GM11168 (cell line): ENCODE data around the gene MINDY4.

Experiments used
- in situ Hi-C: fragments of 300-500 bp; cut with MboI; formaldehyde crosslinking; loops from one replicate; pipeline ENCODE4 v1.12.0; 2022; ENCODE audit warnings: low sequenced_read_pairs; ENCODE audit not compliant: unreplicated experiment

Gene MINDY4

DNA sequence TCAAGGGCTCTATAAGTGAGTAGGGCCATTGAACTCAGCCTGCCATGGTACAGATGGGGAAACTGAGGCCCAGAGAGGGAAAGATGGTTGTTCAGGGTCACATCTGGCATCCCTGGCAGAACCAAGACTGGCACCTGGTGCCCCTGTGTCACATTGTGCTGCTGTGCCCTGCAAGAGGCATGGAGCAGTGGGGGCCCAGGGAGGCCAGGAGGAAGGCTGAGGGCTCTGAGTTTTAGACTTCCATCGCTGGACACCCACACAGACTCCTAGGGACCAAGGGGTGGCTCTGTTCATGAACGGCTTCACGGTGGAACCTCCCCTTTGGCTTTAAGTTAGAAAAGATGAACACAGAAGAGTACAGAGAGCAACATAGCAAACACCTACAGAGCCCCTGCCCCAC is 73.7 kb downstream of the MINDY4 start:
- in situ Hi-C loops, result no loop called here

DNA sequence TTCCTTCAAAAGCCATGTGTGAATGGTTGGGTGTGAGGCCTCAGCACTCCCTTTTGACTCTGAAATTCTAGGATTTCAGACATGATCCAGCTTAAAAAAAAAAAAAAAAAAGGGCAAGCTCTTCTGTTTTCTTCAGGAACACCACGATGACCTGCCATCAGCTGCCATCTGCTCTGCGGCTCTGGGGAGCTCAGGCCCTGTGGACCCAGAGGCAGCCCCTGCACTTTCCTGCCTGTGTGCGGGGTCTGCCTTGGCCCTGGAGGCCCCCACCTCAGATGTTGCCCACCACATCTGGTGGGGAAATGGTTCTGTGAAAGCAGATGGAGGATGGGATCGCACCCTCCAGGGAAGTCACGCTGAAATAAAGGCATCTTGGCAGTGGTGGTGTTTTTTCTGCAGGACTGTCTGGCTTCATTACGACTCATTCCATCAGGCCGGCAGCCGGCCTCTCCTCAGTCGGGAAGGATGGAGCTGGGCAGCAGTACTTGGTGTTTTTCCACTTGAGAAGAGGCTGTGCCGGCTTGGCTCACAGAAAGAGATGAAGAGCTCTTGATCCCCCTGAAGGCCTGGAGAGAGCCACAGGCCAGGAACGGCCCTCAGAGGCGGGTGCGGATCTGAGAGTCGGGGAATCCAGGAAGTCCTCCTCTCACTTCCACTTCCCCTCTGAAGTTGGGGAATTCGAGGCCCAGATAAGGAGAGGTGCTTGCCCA is 74.4 kb downstream of the MINDY4 start:
- in situ Hi-C loops, result no loop called here

DNA sequence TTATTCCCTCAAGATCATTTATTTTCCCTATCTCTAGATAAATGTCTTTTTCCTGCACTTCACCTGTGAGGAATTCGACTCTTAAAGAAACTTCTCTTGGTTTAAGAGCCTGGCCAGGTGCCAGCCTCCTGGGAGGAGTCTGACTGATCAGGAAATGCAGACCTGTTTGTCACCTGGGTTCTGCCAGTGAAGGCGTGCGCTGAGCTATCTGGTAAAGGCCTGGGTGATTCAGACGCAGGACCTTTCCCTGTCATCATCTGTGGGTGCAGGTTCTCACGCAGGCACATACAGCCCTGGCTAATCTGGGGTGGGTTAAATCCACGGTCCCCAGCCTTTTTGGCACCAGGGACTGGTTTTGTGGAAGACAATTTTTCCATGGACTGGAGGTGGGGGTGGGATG is 75.2 kb downstream of the MINDY4 start:
- in situ Hi-C loops, result no loop called here

DNA sequence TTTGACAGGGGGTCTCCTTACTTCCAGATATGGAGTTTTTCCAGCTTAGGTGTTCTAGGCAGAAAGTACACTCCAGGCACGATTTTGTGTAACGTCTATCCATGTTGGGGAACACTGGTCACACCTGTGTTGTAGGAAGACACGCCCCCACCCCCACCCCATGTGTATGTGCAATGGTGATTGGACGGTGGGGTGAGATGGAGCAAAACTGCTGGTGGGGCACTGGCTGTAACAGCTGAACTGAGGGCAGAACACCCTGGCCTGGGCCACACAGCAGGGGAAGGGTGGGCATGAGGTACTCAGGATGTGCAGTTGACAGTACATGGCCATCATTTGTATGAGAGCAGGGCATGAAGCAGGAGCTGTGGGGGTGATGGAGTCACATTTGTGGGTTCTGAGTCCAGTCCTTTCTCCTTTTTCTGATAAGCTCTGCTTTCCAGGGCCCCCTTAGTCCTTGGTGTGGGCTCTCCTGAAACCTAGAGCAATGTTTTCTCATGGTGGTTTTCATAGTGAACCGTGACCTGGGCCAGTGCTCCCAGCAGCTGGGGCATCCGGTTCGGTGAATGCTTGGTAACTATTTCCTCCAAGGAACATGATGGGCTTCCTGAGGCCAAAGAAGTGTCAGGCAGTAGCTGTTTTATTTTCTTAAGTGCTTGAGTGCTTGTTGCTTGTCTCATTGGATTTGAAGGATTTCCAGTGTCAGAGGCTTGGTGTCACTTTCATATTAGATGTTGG is 77.1 kb downstream of the MINDY4 start:
- in situ Hi-C loops, result no loop called here

DNA sequence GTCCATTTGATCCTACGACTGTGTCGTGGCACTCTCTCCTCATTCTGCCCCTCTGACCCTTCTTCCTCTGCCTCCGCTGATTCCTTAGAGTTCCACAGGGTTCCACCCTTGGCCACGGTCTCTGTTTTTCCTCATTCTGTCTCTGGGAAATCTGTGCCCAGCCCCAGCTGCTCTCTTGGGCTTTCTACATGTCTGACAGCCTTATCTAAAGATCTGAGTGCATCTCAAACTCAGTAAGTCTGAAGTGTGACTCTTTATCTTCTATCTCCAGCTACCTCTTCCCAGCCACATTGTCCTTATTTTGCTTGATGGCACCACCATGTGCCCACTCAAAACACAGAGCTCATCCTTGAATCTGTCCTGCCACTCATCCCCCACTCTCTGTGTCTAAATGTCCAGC is 78.3 kb downstream of the MINDY4 start:
- in situ Hi-C loops, result no loop called here

DNA sequence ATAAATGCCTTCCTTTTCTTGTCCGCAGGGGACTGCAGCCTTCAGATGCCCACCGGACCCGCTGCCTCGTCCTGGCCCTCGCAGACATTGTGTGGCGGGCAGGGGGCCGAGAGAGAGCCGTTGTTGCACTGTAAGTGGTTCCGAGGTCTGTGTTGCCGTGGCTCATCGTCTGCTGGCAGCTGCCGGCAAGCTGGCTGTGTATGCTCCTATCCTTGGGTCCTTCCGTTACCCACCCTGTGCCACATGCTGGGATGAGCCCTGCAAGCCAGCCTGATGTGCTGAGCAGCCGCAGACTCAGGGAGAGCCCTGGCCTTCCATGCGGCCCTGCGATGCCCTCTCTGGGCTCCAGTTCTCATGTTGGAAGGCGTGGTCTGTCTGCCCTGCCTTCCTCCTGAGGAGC is 79.2 kb downstream of the MINDY4 start:
- in situ Hi-C loops, result no loop called here

DNA sequence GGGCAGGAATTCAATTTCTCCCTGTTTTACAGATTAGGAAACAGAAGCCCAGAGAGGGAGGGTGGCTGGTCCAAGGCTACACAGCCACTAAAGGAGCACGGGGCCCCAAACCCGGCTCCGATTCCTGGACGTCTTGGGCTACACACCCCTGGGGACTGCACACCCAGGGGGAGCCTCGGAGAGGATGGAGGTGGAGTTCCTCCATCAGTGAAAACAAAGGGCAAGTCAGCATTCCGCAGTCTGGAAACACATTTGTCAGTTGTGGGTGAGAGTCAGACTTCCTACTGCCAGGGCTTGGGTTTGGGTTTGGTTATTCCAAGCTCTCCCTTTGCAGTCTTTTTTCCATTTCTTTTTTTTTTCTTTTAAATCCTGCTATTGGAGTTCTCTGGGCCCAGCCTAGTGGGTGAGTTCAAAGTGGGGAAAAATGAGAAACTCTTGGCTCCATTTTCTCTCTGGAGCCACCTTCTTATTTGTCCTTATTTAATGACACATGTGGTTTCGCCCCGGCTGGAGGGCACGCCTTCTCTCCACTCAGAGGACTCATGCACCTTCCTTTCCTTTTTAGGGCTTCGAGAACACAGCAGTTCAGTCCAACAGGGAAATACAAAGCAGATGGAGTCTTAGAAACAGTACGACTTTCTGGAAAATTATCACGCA is 80.6 kb downstream of the MINDY4 start:
- in situ Hi-C loops, result no loop called here

DNA sequence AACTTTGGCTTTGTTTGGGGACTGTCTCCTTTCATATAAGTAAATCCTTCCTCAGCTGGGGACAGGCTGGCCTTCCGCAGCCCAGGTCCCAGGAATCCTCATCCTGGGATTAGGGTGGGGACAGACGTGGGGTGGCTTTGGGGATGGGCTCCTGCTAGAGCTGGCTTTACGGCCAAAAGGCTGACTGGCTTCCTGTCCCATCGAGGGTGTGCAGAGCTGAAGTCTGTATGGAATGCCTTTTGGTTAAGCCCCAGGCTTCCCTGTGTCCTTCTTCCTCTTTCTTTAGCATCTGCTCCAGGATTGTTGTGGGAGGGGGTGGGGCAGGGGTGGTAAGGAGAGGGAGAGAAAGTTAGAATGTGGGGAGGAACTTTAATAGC is 81.1 kb downstream of the MINDY4 start:
- in situ Hi-C loops, result no loop called here

DNA sequence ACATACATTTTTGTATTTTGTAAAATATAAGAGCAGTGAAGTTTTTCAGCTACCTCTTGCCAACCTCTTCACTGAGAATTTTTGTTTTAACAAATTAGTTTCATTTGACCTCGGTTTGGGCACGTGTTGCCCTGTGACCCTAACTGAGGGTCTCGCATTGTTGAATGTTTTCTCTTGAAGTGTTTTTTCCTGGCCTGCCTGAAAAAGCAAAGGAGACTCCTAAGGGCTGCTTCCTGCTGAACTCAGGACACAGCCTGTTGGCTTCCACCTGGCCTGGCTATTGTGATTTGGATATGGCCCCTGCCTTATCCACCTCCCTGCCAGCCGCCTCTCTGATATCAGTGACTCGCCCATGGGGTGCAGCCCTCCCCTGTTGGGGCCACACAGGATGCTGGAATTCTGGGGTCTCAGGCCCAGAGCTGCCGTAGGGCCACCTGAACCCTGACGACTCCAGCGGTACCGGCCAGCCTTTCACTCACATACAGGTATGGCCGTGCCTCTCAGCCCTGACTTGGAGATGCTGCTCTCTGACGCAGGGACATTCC is 81.6 kb downstream of the MINDY4 start:
- in situ Hi-C loops, result no loop called here

DNA sequence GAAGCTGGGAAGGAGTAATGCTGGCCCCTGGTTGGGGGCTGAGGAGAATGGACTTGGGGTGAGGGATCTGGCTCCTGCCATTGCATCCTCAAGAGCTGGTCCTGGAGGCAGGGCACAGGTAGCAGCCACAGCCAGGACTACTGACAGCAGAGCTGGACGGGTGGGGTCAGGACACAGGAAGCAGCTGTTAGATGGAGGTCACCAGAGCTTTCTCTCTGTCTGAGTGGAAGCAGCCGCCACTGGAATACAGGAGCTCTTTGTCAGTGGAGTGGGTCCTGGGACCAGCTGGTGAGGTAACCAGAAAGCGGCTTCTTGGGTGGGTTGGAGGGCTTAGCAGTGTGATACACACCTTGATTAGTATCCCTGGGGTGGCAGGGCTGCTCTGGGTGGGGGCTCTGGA is 82.4 kb downstream of the MINDY4 start:
- in situ Hi-C loops, result no loop called here

DNA sequence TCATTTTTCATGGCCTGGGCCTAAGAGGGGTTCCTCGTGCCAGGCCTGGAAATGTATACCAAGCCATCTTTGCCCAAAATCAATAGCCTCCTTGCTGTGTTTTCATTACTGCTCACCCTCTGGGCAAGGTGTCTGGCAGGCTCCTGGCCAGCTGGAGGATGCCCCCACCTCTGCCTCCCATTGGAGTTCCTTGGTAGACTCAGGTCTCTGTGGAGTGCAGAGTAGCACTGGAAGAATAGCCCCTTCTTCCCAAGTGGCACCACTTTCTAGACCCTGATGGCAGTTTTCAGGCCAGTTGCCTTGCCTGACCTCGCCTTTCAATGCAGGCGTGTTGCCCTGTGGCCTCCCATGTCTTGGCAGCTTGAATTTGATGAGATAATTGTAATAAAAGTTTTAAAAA is 84.7 kb downstream of the MINDY4 start:
- in situ Hi-C loops, result no loop called here

DNA sequence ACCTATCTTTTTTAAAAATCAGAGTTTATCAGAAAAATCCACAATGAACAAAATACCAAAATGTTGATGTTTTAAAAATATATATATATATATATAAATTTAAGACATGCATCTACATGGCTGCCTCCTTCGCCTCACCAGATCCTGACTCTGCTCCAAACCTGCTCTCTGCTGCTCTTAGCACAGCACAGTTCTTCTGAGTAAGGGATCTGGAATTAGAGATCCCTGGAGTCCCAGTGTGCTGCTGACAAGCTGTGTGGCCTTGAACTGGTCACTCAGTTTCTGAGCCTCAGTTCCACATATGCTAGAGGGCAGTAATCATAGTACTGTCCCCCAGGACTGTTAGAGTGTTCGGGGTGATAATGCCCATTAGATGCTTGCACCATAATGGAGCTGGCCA is 87.4 kb downstream of the MINDY4 start:
- in situ Hi-C loops, result no loop called here

DNA sequence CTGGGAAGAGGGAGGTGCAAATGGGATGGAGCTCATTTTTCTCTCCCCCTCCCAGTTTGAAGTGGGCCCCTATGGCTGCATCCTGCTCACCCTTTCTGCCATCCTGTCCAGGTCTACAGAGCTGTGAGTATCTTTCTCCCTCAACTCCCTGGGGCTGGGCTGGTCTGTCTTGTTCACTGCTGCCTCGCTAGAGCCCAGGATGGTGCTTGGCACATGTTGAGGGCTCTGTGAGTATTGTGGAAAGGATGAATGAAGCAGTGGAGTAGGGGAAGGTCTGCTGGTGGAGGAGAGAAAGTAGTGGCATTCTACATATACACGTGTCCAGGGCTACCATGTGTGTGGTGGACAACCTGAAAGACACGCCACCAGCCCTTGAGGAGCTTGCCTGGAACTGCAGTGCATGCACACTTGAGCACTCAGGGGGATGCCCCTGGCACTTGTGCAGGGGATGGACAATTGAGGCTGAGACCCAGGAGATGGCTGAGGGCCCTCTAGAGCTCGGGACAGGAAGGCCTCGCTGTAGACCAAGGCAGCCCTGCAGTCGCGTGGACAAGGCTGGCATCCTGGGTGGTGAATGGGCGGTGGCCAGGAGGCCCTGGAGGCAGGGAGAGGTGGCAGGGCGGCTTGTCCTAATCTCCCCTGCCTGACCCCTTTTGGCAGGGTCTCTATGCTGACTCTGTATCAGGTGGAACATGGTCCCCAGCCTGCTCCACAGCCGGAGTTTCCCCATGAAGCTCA is 88.2 kb downstream of the MINDY4 start:
- in situ Hi-C loops, result no loop called here

DNA sequence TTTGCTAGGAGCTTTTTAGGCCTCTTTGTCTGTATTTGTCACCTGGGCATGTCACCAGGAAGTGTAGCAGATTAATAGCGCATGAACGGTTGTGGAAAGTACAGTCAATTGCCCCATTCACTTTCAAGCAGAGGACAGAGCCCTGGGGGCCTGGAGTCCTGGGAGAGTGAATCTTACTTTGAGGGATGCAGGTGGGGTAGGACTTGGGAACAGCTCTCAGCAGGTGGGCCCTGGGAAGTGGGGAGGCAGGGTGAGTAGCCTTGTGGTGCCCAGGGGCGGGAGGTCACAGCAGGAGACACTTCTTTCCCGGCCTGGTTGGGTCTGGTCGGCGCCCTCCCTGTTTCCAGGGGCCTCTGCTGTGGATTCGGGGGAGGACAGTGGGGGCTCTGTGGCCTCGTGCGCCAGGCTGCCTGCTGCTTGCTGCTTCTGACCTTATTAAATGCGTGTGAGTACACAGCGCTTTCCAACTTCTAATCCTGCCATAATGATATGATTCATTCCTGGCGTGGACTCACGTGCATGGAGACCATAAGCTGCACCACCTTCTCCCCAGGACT is 88.8 kb downstream of the MINDY4 start:
- in situ Hi-C loops, result no loop called here

DNA sequence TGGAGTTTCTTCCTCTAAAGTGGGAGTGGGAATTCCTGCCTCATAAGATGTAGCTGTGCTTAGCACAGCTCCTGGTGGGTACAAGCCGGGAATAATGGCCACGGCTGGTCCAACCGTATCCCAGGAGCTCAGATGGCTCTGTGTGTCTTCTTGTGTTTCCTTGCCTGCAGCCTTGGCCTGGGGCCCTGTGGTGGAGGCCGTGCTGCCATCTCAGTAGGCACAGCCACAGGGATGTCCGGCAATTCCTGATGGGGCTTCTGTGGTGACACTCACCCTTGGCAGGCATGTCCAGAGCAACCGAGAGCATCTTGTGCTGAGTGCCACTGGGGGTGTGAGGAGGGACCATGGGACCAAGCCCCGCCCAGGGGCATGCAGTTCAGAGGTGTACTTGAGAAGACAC is 90.4 kb downstream of the MINDY4 start:
- in situ Hi-C loops, result no loop called here

DNA sequence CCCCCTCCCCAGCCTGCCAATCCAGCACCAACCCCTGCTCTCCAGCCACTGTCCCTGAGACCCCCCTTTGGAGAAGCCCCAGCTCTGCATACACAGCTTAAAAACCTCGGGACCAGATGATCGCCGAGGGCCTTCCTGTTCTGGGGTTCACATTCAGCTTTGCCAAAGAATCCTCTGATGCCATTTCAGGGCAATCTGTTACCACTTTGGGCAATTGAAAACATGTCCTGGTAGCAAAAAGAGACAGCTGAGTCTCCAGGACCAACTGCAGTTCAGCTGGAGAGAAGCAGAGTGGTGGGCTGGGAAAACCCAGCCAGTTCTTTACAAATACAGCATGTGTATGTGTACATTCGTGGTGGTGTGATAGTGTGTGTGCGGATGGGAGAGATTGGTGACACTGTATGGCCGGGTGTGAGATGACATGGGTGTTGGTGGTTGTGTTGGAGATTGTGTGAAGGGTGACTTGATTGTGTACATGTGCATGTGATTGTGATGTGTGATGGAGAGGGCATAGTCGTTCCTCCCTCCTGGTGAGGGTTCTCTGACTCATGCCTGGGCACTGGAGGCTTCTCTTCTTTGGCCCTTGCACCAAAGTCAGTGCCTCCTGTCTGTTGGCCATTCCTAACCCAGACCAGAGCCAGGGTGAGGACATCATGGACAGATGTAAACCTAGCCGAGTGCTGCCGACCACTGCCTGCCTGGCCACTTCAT is 91.9 kb downstream of the MINDY4 start:
- in situ Hi-C loops, result no loop called here

DNA sequence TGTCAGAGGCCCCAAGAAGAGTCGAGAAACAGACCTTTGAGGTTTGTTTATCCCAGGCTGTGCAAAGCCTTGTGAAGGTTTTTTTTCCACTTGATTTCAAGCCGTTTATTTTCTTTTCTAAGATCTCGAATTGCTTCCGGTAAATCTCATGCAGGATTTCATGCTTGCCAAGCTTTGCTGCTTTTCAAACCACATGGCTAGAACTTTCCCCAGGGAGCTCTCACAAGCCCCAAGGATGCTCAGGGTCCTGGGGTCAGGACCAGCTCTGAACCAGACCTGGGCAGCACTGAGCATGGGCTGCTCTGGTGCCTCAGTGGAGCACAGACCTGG is 92.5 kb downstream of the MINDY4 start:
- in situ Hi-C loops, result no loop called here

DNA sequence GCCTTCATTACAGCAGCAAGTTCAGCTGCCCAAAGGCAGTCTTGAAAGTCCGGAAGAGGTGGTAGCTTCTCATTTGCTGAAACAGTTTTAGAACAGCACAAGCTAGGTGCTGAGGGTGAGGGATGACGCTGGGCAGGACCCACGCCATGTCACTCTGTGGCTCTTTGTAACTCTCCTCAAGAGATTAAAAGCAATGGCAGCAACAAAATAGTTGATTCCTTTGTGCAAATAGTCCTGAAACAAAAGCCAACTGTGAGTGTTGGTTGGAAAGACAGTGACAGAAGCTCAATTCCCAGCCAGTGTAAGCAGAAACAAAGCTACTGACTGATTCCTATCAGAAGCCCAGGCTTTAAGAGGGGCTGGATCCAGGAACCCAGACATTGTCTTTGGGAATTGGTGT is 92.9 kb downstream of the MINDY4 start:
- in situ Hi-C loops, result no loop called here

DNA sequence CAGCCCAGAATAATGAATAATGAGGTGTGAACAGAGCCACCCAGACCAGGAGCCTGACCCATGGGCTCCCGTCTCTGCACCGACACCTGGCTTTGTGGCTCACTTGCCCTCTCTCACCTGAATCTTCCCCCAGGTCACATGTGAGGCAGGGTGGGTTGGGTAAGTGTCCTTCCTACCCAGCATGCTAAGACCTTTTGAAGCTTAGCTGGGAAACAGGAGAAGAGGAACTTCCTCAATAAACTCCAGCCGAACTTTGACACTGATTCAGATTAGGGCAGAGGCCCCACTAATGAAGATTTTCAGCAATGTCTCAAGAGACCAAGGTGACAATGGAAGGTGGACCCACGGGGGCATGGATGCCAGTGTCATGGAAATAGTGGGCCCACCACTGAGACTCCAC is 93.9 kb downstream of the MINDY4 start:
- in situ Hi-C loops, result no loop called here

DNA sequence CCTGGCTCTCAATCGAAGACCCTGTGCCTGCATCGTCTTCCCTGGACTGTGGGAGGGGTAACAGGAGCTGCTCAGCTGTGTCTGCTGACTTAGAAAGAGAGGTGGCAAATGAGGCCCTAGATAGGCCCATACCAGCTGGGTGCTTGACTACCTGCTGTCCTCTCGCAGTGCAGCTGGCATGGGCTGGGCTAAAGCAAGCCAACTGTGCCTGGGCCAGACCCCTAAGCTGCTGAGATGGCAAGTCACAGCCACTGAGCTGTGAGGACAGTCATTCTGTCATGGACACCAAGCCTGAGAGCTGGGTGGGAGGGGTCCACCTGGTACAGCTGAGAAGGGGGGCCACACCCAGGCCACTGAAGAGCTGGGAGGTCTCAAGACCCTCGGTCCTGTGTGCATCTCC is 94.6 kb downstream of the MINDY4 start:
- in situ Hi-C loops, result no loop called here
